GM19351 (cell line): ENCODE data around the gene CARD14.
"Not testable (repeated sequence)": the region's sequence is repeated elsewhere in the genome, so short reads cannot be mapped to it uniquely, and the experiment has no call there.

ENCODE experiments used
- ATAC-seq: cut with Tn5 transposase; IDR thresholded peaks from one replicate; pipeline ENCODE4 v1.9.1; 2021; ENCODE audit warnings: mild to moderate bottlenecking, moderate library complexity; ENCODE audit not compliant: unreplicated experiment

CARD14 gene

GRCh38 chr17:80247561-80247960 is 77.7 kb downstream of the CARD14 start:
- ATAC-seq, result no peak

GRCh38 chr17:80248001-80248893 is 78.4 kb downstream of the CARD14 start:
- no peak for ATAC-seq

GRCh38 chr17:80248894-80249710 is 79.3 kb downstream of the CARD14 start:
- no peak for ATAC-seq

- ATAC-seq, result no peak
These were observed 82.1 kb downstream of the CARD14 start for GRCh38 chr17:80251966-80252365.

GRCh38 chr17:80252871-80253270 is 83.0 kb downstream of the CARD14 start:
- ATAC-seq, result no peak

- ATAC-seq, result no peak
These were observed 84.0 kb downstream of the CARD14 start for GRCh38 chr17:80253631-80254395.

GRCh38 chr17:80254396-80255251 is 84.8 kb downstream of the CARD14 start:
- no peak for ATAC-seq

- ATAC-seq, result no peak
These were observed 86.2 kb downstream of the CARD14 start for GRCh38 chr17:80256034-80256350.

- no peak for ATAC-seq
These were observed 87.9 kb downstream of the CARD14 start for GRCh38 chr17:80257716-80258213.

- ATAC-seq, result not testable (repeated sequence)
These were observed 88.5 kb downstream of the CARD14 start for GRCh38 chr17:80258296-80258695.
